HG02759 (cell line): ENCODE measurements around the gene TMEM37.

ENCODE experiments used
- ATAC-seq: cut with Tn5 transposase; IDR thresholded peaks from one replicate; pipeline ENCODE4 v1.9.1; 2021; ENCODE audit warnings: mild to moderate bottlenecking, moderate library complexity; ENCODE audit not compliant: unreplicated experiment

TMEM37 gene

DNA sequence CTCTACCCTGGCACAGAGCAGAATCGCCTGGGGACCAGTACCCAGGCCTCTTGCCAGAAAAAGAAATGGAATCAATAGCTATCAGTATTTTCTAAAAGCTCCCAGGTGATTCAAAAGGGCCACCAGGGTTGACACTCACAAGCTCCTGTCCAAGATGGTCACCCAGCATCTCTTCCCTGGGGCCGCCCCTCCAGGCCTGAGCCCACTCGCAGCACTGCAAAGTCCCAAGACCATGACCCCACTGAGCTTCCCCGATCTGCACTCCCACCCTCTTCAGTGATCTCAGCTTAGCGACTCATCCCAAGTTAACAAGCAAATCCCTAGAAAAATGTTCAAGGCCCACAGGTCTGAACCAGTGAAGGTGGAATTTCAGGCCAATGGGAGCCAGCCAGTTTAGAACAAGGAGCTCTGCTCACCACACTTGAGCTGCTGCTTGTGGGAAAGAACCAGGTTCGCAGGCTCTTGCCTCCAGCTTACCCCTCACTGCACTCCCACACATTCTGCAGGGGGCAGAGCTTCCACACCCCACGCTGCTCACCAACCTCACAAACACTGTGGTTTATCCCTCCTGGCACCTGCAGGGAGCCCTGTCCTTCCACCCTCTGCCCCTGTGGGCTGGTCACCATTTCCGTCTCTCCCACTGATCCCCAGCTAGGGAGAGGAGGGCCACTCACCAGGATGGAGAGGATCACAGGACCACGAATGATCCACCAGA lies 19.8 kb downstream of the TMEM37 start:
- no peak for ATAC-seq

DNA sequence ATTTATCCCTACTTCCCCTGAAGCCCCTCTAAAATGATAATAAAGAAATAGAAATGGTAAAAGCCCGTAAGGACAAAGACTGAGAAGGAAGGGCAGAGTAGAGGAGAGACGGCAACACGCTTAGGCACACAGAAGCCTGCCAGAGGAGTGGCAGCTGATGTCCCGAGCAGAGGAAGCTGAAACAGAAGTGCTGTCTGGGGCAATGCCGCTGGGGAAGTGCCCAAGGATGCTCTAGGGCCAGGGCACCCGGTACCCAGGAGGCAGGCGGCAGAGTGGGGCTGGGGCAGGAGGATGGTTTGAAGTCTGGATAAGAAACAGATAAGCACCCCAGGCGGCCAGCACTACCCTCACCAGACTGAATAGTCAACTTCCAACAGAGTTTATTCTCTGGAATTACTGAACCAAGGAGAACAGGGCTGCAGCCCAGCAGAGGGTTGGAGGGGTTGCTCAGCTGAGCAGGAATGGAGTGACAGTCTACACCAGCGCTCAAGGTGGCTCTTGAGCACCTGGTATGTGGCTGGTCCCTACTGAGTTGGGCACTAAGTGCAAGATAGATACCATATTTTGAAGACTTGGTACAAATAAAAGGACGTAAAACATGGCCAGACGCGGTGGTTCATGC lies 22.4 kb downstream of the TMEM37 start:
- no peak for ATAC-seq

DNA sequence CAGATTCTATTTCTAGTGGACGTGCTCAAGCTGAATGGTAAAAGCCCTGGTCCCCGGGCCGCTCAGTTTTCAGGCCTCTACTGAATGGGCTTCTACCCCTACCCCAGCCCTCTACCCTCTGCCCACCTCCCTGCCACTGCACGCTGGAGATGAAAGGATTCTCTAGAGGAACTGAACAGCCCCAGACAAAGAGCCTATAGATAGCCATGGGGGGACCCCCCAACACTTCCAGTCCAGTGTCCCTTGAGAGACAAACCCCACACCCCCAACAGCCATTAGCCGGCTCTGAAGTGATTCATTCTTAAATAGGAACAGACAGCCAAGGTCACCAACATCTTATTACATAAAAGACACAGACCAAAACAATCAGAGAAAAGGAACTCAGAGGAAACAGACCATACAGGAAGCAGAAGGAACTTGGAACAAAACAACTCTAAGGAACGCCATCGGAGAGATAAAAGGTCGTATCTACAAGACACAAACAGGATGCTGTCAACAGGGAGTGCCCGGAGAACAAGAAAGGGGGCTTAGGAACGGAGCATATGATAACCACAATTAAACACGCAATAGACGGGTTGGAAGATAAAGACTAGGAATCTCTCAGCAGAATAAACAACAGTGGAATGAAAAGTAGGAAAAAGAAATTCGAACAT lies 23.5 kb downstream of the TMEM37 start:
- ATAC-seq, result peak; percentile 62

DNA sequence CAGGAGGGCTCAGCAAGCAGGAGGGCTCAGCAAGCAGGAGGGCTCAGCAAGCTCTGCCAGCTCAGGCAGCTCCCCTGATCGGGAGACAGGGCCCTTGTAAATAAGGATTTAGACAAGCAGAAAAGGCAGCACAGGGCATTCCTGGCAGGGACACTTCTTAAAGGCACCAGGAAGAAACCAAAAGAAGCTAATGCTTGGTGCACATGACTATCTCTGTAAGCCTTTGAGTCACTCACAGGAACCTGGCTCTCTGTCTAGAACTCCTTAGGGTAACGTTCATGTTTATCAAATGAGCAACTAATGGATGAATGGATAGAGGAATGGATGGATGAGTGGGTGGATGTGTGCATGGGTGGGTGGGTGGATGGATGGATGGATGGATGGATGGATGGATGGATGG lies 28.4 kb downstream of the TMEM37 start:
- no peak for ATAC-seq

DNA sequence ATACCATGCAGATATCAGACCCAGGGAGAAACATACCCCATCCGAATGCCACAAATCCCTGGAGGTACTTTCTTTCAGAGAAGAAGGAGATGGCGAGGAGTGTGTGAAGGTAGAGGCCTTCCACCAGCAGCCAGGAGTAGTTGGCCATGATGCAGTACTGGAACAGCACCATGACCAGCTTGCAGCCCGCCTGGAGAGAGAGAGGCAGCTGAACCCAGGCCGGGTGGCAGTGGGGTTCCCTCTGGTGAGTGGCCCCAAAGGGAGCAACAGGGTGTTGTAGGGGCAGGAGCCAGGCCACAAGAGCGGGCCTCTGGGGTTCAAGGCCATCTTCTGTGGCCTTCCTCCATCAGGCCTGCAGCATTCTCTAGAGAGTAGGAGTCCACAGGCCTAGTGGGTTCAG lies 30.2 kb downstream of the TMEM37 start:
- ATAC-seq, result no peak

DNA sequence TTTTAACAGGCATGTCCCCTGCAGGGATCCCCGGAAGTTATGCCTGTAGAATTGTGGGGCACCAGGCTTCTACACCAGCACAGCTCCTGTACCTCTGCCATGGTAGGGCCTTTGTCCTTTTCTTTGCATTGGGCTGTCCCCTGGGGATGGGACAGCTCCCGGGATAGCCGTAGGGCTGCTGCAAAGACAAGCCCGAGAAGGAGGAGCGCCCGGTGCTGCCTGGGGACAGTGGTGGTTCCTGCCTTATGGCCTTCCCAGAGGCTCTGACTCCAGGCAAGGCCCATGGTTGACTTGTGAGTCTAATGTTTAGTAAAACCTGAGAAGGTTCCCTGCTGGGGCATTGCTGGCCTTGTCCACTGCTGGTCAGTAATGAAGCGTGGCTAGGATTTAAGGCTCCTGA lies 30.9 kb downstream of the TMEM37 start:
- no peak for ATAC-seq

DNA sequence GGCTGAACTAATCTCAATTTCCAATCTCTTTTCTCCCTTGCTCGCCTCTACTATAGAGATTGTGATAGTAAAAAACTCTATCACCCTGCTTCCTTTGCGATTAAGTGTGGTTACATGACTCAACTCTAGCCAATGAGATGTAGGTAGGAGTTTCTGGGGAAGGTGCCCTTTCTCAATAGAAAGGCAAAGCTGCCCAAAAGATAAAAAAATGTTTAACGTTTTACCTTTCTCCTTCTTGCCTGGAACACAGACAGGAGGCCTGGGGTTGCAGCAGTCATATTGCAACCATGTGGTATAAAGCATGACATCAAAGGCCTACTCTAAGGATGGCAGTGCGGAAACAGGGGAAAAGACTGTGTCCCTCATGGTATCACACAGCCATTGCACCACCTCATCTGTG lies 31.5 kb downstream of the TMEM37 start:
- no peak for ATAC-seq

DNA sequence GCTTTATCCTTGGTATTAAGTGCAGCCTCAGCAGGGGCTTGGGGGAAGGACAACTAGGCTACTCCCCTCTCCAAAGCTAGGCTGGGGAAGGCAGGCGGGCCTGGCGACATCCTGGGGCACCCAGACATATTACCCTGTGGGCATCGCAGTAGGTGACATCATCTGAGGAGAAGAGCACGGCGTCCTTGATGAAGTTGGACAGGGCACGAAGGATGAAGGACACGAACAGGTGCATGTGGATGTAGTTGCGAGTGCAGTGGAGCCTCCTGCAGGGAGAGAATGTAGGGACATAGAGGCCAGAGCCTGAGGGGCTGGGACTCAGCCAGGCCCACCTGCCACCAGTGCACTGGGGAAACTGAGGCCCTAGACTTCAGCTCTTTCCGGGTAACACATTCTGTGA lies 32.3 kb downstream of the TMEM37 start:
- no peak for ATAC-seq

DNA sequence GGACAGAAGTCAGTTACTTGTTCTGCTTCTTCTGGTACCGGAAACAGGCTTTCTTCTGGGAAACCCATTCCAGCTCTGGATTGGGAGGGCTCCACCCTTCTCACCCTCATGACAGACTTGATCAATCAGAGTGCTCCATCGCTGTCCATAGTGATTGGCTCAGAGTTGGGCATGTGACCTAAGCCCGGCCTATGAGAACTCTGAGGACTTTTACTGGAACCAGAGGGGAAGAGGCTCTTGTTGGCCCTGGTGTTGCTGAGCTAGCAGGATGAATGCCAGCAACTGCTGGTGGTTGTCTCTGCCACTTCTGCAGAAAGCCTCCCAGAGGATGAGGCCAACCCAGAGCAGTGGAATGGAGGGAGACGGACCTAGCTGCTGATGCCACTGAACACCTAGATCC lies 33.3 kb downstream of the TMEM37 start:
- ATAC-seq, result no peak

DNA sequence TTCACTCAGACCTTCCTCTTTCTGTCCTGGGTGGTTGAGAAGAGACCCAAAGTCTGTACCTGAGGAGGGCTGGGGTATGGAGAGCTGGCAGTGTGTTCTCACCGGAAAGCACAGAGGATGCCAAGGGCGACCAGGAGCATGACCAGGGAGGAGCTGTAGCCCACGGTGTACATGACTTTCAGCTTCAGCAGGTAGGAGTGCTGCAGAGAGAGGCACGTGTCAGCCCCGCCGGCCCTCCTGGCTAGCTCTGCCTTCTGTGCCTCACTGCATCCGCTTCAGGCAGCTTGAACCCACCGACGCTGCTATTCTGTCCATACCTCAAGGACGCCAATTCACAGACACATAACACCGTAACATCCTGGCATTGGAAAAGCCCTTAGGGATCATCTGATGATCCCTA lies 34.0 kb downstream of the TMEM37 start:
- ATAC-seq, result no peak

DNA sequence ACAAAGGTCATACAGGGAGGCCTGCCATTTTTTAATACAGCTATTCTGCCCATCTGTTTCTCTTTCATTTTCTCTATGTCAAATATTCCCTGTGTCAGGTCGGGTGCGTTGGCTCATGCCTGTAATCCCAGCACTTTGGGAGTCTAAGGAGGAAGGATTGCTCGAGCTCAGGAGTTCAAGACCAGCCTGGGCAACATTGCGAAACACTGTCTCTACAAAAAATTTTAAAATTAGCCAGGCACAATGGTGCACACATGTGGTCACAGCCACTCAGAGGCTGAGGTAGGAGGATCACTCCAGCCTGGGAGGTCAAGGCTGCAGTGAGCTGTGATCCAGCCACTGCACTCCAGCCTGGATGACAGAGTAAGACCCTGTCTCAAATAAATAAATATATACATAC lies 34.7 kb downstream of the TMEM37 start:
- ATAC-seq, result no peak

DNA sequence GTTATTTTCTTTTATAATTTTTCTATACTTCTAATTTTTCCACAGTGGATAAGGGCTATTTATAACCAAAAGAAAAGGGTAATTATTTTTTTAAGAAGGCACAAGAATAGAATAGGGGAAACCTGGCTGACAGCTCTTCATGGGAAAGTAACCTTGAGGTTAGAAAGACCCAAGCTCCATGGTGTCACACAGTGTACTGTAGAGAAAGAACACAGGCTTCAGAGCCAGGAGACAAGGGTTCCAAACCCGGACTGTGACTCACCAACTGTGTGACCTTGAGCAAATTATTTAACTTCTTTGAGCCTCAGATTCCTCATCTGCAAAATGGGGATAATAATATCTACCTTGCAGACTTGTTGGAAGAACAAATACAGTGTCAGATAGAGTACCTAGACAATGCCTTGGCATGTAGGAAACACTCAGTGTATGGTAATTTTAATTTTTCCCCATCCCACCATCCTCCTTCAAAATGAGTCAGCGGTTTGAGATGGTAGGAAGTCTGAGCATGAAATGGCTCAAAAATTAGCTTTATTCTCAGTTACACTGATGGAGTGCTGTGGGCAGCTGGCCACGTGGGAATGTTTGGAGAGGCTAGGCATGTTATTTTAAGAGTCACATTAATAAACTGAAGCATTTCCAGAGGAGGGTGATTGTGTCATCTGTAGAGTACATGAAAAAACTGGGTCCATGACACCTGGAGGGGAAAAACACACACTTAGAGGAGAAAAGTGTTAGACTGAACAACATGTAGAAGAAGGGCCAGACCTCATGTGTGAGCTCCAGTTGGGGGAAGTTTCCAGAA lies 36.7 kb downstream of the TMEM37 start:
- no peak for ATAC-seq

DNA sequence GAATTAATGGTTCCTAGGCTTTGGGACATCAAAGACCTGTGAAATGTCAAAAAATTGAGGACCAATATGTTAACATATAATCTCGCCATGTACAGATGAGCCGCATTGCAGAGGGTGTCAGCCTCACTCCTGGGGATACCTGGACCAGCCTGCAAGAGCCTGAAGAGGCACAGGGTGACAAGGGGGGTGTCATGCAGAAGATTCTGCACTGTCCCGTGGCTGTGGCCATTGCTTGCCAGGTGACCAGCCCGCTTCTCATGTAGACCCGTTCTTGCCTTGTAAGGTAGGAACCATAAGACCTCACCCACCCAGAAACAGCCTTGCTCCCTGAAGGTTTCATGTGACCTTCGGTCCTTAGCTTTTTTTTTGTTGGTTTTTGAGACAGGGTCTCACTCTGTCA lies 37.5 kb downstream of the TMEM37 start:
- no peak for ATAC-seq

DNA sequence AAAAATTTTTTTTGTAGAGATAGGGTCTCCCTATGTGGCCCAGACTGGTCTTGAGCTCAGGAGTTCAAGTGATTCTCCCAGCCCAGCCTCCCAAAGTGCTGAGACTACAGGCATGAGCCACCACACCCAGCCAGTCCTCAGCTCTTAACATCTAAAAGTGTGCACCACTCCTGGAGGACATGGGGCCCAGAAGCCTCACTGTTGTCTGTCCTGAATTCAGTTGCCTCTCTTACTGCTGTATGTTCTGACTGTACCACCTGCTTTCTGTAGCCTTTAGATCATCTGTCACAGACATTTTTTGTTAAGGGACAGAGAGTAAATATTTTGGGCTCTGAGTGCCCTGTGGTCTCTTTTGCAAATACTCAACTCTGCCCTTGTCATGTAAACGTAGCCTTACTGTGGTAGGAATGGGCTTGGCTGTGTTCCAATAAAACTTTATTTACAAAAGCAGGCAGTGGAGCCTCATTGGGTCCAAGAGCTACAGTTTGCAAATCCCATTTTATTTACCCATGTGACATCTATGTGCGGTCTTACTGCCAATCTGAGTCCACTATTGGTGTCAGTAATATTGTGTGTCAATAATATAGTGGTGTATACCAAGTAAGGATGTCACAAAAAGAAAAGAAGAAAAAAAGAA lies 38.1 kb downstream of the TMEM37 start:
- no peak for ATAC-seq

DNA sequence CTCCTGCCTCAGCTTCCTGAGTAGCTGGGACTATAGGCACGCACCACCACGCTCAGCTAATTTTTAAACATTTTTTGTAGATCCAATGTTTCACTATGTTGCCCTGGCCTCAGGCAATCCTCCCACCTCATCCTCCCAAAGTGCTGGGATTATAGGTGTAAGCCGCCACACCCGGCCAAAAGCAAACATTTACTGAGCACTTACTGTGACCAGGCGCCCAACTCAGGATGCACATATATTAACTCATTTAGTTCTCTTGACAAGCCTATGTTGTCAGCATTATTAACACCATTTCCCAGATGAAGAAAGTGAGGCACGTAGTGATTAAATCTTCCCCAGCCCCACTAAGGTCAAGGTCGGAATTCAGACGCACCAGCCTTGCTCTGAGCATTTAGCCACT lies 41.1 kb downstream of the TMEM37 start:
- ATAC-seq, result no peak

DNA sequence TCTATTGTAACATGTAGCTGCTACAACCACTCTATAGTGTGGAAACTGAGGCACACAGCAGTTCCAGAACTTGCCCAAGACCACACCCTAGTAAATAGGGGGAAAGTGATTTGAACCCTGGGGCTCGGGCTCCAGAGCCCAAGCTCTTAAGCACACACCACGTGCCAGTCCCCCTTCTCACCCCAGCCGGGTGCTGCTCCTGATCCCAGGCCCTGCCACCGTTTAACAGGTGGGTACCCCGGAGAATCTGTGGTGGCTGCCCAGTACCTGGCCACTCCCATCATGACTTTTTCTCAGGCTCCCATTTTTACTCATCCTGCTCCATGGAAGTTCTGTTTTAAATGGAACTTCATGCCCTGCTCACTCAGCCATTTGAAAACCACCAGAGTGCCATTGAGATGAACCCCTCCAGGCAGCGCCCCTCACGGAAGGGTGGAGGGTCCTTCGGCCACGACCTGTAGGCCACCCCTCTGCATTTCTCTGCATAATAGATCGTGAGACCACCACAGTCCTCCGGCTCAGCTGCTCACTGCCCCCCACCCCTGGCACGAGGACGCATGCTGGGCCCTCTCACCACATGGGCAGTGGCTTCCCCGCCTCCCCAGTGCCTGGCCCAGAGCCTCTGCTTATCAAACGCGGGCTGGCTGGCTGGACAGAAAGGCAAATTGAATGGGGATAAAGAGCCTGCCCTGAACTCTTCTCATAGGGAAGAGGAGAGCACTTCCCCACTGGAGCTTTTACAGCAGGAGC lies 42.1 kb downstream of the TMEM37 start:
- no peak for ATAC-seq

DNA sequence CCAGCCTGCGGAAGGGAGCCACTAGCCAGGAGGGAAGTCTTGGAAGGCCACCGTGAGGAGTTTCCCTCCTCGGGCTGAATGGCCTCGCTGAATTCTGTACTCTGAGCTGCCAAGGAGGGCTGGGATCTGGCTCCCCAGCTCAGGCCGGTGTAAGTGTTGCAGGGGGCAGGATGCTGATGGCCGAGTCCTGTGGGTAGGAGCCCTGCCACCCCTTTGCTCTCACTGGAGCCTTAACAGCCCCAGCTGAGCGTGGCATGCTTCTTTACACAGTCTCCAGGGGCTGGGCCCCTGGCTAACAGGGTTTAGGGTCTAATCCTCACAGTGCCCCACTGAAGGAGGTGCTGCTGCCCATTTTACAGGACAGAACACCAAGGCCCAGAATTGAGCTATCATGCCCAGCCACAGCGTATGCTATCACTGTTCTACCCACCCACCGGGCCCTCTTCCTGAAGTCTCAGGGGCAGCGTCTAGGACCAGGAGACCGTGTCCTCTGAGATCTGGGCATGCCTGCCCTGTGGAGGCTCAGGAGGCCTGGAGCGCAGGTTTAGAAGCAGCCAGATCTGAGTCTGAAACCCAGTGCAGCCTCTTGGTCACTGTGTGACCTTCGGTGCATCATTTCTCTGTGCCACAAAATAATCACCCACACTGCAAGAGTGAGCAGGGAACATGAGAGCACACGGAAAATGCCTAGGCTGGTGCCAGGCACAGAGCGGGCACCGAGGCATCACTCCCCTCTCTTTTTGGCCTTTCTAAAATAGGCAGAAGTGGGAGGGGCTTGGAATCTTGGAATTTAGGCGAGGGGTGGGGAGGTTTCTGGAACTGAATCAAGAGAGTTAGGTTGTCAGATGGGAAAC lies 42.9 kb downstream of the TMEM37 start:
- ATAC-seq, result no peak

DNA sequence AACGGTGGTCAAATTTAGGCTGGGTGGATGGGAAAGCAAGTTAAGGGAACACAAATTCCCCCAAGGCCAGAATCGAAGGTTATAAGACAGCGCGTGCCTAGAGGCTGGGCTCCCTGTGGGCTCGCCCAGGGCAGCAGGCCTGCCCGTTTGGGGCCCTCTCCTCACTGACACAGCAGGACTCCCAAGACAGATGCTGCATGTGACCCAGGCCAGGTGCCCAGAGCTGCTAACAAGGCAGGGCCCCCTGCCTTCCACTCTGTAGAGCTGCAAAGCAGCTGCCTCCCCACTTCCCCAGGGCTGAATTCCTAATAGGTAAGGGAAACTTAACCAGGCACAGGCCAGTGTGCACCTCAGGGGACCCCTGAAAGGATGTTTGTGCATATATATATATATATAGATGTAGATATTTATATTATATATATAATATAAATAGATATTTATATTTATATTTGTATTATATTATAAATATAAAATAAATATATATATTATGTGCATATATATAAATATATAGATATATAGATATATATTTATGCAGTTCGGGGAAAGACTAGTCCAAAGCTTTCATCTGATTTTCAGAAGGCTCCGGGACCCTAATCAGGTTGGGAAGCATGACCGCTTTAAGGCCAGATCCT lies 43.7 kb downstream of the TMEM37 start:
- no peak for ATAC-seq

DNA sequence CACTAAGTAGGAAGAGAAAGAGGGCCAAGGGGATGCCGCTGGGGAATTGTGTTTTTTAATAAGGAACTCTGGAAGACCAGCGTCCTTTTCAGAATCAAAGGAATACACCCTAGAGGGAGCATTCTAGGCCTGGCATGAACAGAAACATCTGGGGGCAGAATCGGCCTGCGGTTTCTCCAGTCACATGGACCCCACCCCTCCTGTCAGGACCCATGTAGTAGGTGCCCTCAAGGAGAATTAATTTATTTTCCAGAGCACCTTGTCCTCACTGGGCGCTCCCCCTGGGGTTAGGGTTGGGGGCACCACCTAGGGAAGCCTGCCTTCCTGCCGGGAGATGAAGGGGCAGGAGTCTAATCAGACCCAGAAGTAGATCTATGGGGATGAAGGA lies 44.2 kb downstream of the TMEM37 start:
- ATAC-seq, result no peak
